K562 (cell line): Measurements from ENCODE around the gene ABHD8. TPM values are rescaled to one million over a fixed set of nuclear protein-coding genes. Genes with fewer than 3 reads are reported as not detected.

Experiments used
- ATF7 ChIP-seq: fragments of 450-650 bp; IDR thresholded peaks from 2 replicates; pipeline ENCODE4 v1.7.1; 2014; ENCODE audit warnings: mild to moderate bottlenecking, moderate library complexity
- CREM ChIP-seq: IDR thresholded peaks from 2 replicates; pipeline ENCODE4 v1.6.1; 2014; ENCODE audit warnings: antibody characterized with exemption, low read depth
- GTF2F1 ChIP-seq: IDR thresholded peaks from 2 replicates; pipeline ENCODE4 v1.6.1; 2011; ENCODE audit warnings: low read depth, low read length, improper control_type of control experiment
- HDAC1 ChIP-seq, 2 experiments: fragments of 450-650 bp; IDR thresholded peaks; 2 replicates each; pipeline ENCODE4 v1.6.1; 2016 to 2017; ENCODE audit warnings: inconsistent platforms in 1 of 2, mild to moderate bottlenecking in 1 of 2, moderate library complexity in 1 of 2
- JUN ChIP-seq, 2 experiments: sonication (generic) in 1 of 2; formaldehyde crosslinking in 1 of 2; IDR thresholded peaks; 2 replicates each; pipeline versions ENCODE4 v1.6.1 to v1.8.0; 2012 to 2022; ENCODE audit warnings: borderline replicate concordance in 2 of 2, mild to moderate bottlenecking in 2 of 2, improper control_type of control experiment in 1 of 2, low read depth in 1 of 2, low read length in 1 of 2, missing genetic modification reagents in 1 of 2
- KDM5B ChIP-seq: fragments of 200-600 bp; sonication (generic); IDR thresholded peaks from 2 replicates; pipeline ENCODE4 v1.6.1; 2012; ENCODE audit warnings: low read depth, mild to moderate bottlenecking, moderate library complexity, low read length, control low read depth, inconsistent platforms; ENCODE audit not compliant: insufficient replicate concordance
- L3MBTL2 ChIP-seq: fragments of 450-650 bp; IDR thresholded peaks from 2 replicates; pipeline ENCODE4 v1.6.1; 2016; ENCODE audit warnings: mild to moderate bottlenecking, moderate library complexity
- NR0B1 ChIP-seq: fragments of 450-650 bp; IDR thresholded peaks from one replicate; pipeline ENCODE4 v1.6.1; 2018; ENCODE audit warnings: mild to moderate bottlenecking, moderate library complexity; ENCODE audit not compliant: partially characterized antibody
- NUFIP1 ChIP-seq: fragments of 450-650 bp; IDR thresholded peaks from 2 replicates; pipeline ENCODE4 v1.6.1; 2018; ENCODE audit not compliant: partially characterized antibody
- RBM39 ChIP-seq: fragments of 200-400 bp; formaldehyde crosslinking; optimal IDR thresholded peaks from 2 replicates; pipeline ENCODE3; 2018; ENCODE audit warnings: low read depth, low read length
- TCF3 ChIP-seq: sonication (generic); formaldehyde crosslinking; IDR thresholded peaks from 2 replicates; pipeline ENCODE4 v1.4.0; 2020; ENCODE audit warnings: mild to moderate bottlenecking, missing genetic modification reagents
- VEZF1 ChIP-seq: fragments of 200-800 bp; sonication (Bioruptor generic); IDR thresholded peaks from 2 replicates; pipeline ENCODE4 v1.6.1; 2017; ENCODE audit warnings: missing genetic modification characterization, missing compliant biosample characterization
- ZBTB40 ChIP-seq, 2 experiments: fragments of 450-650 bp in 1 of 2; sonication (generic) in 1 of 2; formaldehyde crosslinking in 1 of 2; IDR thresholded peaks; 2 replicates each; pipeline versions ENCODE4 v1.7.1 to v1.9.0; 2016 to 2022; ENCODE audit warnings: inconsistent platforms in 1 of 2, mild to moderate bottlenecking in 1 of 2, missing genetic modification reagents in 1 of 2
- ZNF347 ChIP-seq: fragments of 450-650 bp; formaldehyde crosslinking; IDR thresholded peaks from 2 replicates; pipeline ENCODE4 v1.4.0; 2020; ENCODE audit warnings: low read depth, mild to moderate bottlenecking, moderate library complexity
- polyA plus RNA-seq, 8 experiments: library from polyadenylated mRNA; depleted of rRNA in 4 of 8; stranded (reverse) in 5 of 8; unstranded in 3 of 8; fragments of >200 nt; fragmentation: Nextera tagmentation in 2 of 8; fragmentation: Illumina TruSeq in 1 of 8; extraction: Ambion mirVana in 2 of 8; extraction: Trizol in 1 of 8; gene quantifications; 2 replicates each; pipeline versions ENCODE4 v1.2.1 to v1.2.3, GENCODE V29; 2011 to 2014; ENCODE audit warnings: inconsistent platforms in 1 of 8, missing spikeins in 1 of 8
- total RNA-seq, 7 experiments: library from RNA; depleted of rRNA in 6 of 7; stranded (reverse); fragments of >200 nt in 6 of 7; fragmentation: Illumina TruSeq in 2 of 7; extraction: Trizol in 2 of 7; gene quantifications; 2 replicates each; pipeline versions ENCODE4 v1.2.1 to v1.2.3, GENCODE V29; 2011 to 2021; ENCODE audit warnings: low replicate concordance in 1 of 7

ABHD8 gene
- total and polyA plus RNA-seq, 9 of the 15 experiments (the other 6 are each of a cell fraction or from before 2014, with no cell fraction given): 0.04 to 6.6 (median 2.0) TPM; not detected in 1

- TF ChIP-seq JUN (IDR thresholded peaks at IDR 0.05; ENCODE audit: borderline replicate concordance, low read depth, low read length): peak; percentile 23; the same call in 1 of the 2 replicates
- TF ChIP-seq JUN (CRISPR knock-in tag; IDR thresholded peaks at IDR 0.05; ENCODE audit: borderline replicate concordance): no peak
- no peak for TF ChIP-seq RBM39
- TF ChIP-seq ATF7: peak; percentile 57; the same call in 1 of the 2 replicates
- peak; percentile 59; the same call in 1 of the 2 replicates for TF ChIP-seq CREM
- TF ChIP-seq TCF3 (CRISPR knock-in tag): no peak
- TF ChIP-seq ZBTB40 (IDR thresholded peaks at IDR 0.05): 0 out of 2 replicates have a peak, but pooled peaks have one; percentile 38
- TF ChIP-seq ZBTB40 (CRISPR knock-in tag; IDR thresholded peaks at IDR 0.05): no peak
- TF ChIP-seq HDAC1 (IDR thresholded peaks at IDR 0.05): peak in 1 of 2 experiments; percentile 68; a peak in 1 of 4 replicates
- TF ChIP-seq NUFIP1: no peak
- TF ChIP-seq VEZF1 (CRISPR knock-in tag): peak; percentile 17; the same call in 1 of the 2 replicates
- peak; percentile 56 for TF ChIP-seq KDM5B
- TF ChIP-seq L3MBTL2: peak; percentile 79
- TF ChIP-seq ZNF347 (CRISPR knock-in tag): no peak
- peak; percentile 52; the same call in 1 of the 2 replicates for TF ChIP-seq GTF2F1
- no peak for TF ChIP-seq NR0B1
These were observed 10.7 kb downstream of the ABHD8 start (continued) for GRCh38 chr19:17292301-17293074.
